Thyroid gland (tissue), 4 donors: Measurements from ENCODE around the gene DNM2. TPM values are rescaled to one million over a fixed set of nuclear protein-coding genes. Genes with fewer than 3 reads are reported as not detected.
"Not testable (repeated sequence)": the region's sequence is repeated elsewhere in the genome, so short reads cannot be mapped to it uniquely, and the experiment has no call there.

ENCODE experiments used
- DNase-seq, 2 donors: peaks; one replicate each; pipeline ENCODE4 v3.0.0-alpha.2; 2019
- H3K27ac ChIP-seq, 3 donors: fragments of 200-600 bp; sonication (generic); 1 replicate in 2 of 3; 2 replicates in 1 of 3; pipeline ENCODE4 v1.5.1; 2016 to 2019; ENCODE audit warnings: mild to moderate bottlenecking in 1 of 3, moderate library complexity in 1 of 3
- H3K27me3 ChIP-seq: fragments of 200-600 bp; sonication (generic); one replicate; pipeline ENCODE4 v1.5.1; 2019
- H3K36me3 ChIP-seq, 2 donors: fragments of 200-600 bp; sonication (generic); one replicate each; pipeline ENCODE4 v1.5.1; 2016 to 2019
- H3K4me1 ChIP-seq, 2 donors: fragments of 200-600 bp; sonication (generic); one replicate each; pipeline ENCODE4 v1.5.1; 2017 to 2019
- H3K4me3 ChIP-seq, 3 donors: fragments of 200-600 bp; sonication (generic); replicated peaks in 1 of 3; 1 replicate in 2 of 3; 2 replicates in 1 of 3; pipeline ENCODE4 v1.5.1; 2016; ENCODE audit warnings: mild to moderate bottlenecking in 1 of 3
- H3K9me3 ChIP-seq: fragments of 200-600 bp; sonication (generic); one replicate; pipeline ENCODE4 v1.5.1; 2017
- POLR2A ChIP-seq, 2 donors: fragments of 450-650 bp; IDR thresholded peaks; one replicate each; pipeline ENCODE4 v1.6.1; 2017; ENCODE audit warnings: antibody characterized with exemption in 2 of 2, mild to moderate bottlenecking in 2 of 2, moderate library complexity in 1 of 2
- WGBS, 2 donors: methylation state at CpG; one replicate each; pipeline ENCODE4 v1.1.5; 2017; 5-methylcytosine and 5-hydroxymethylcytosine counted together
- intact Hi-C: fragments of 100-400 bp; cut with DNase I; formaldehyde crosslinking; loops from one replicate; pipeline ENCODE4 v1.15.1; 2023
- total RNA-seq, 4 donors: library from RNA; depleted of rRNA; stranded (reverse); fragments of >200 nt; gene quantifications; one replicate each; pipeline ENCODE4 v1.2.3, GENCODE V29; 2016
- TF ChIP-seq, protein P1 (sequence below), 6 experiments: fragments of 200-600 bp in 3 of 6; fragments of 450-650 bp in 3 of 6; sonication (generic) in 3 of 6; IDR thresholded peaks; one replicate each; pipeline ENCODE4 v1.5.1; 2016 to 2019; ENCODE audit warnings: antibody characterized with exemption in 6 of 6, mild to moderate bottlenecking in 2 of 6, inconsistent platforms in 1 of 6, moderate library complexity in 1 of 6

DNM2 gene
- total RNA-seq, 4 donors from 2014 or later: 95.1 to 155 (median 120) TPM

DNA sequence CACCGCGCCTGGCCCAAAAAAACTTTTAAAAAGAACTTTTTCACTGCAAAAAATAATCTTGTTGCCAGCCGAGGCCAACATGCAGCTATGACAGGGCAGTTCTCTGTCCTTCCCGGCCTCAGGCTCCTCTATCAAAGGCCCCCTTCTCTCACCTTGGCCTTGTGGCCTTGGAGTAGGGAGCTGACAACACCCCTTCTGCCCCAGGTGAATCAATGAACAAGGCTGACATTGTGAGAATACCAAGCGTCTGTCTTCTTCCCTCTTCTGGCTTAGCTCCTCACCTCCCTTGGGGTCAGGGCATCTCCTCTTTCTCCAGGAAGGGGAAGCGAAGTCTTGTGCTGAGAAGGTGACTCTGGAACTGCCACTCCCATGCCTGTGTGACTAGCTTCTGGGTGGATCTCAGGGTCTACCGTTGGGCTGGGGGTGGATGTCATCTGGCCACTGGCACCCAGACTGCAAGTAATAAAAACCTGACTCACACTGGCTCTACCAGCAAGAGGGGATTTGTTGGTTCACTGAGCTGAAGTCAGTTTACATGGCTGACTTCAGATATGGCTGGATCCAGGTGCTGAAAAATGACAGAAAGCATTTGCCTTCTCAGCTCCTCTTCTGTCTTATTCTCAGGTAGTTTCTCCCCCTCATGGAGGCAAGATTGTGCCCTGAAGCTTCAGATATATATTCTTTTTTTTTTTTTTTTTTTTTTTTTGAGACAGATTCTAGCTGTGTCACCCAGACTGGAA is 136.6 kb downstream of the DNM2 start:
- WGBS, 2 donors: 77 to 80% methylated on average over 7 of the region's 7 CpGs

DNA sequence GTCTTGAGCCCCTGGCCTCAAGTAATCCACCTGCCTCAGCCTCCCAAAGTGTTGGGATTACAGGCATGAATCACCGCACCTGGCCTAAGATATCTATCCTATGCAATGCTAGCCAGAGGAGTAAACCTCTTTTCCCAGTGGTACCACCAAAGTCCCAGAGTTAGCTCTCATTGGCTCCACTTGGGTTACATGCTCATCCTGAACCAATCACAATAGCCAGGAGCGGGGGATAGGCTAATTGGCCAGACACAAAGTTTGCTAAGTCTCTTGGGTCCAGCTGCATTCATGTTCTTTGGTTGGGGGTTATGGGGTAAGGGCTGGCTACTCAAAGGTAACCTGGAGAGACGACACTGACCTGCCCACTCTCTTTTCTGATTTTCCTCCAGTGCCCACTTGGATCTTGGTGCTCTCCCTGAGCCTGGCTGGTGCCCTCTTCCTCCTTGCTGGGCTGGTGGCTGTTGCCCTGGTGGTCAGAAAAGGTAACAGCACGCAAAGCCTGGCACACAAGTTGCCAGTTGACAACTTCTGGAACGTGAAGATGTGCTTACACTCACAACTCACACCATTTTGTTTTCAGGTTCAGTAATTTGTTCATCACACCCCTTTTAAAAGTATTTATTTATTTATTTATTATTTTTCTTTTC is 138.1 kb downstream of the DNM2 start:
- Histone ChIP-seq H3K4me3 (no peak overlapping the region), H3K36me3 (no peaks in the 10 kb centered on the region), H3K9me3 (no peaks in the 10 kb centered on the region), H3K27me3 (no peaks in the 10 kb centered on the region), H3K4me1 (no peaks in the 10 kb centered on the region), H3K27ac (no peak overlapping the region)
- WGBS, 2 donors: 69 to 82% methylated on average over 5 of the region's 5 CpGs
- TF ChIP-seq, protein P1, sequence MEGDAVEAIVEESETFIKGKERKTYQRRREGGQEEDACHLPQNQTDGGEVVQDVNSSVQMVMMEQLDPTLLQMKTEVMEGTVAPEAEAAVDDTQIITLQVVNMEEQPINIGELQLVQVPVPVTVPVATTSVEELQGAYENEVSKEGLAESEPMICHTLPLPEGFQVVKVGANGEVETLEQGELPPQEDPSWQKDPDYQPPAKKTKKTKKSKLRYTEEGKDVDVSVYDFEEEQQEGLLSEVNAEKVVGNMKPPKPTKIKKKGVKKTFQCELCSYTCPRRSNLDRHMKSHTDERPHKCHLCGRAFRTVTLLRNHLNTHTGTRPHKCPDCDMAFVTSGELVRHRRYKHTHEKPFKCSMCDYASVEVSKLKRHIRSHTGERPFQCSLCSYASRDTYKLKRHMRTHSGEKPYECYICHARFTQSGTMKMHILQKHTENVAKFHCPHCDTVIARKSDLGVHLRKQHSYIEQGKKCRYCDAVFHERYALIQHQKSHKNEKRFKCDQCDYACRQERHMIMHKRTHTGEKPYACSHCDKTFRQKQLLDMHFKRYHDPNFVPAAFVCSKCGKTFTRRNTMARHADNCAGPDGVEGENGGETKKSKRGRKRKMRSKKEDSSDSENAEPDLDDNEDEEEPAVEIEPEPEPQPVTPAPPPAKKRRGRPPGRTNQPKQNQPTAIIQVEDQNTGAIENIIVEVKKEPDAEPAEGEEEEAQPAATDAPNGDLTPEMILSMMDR (IDR thresholded peaks at IDR 0.05): peak in 5 of 6 experiments; percentile 15 to 54 (median 25)
- TF ChIP-seq POLR2A (IDR thresholded peaks at IDR 0.05): no peak
- intact Hi-C loops: no loop called here
- DNase-seq: no peak

More for the DNA sequence above, 136.6 kb downstream of the DNM2 start:
- Histone ChIP-seq H3K4me1 (no peaks in the 10 kb centered on the region), H3K27ac (no peak overlapping the region), H3K9me3 (no peaks in the 10 kb centered on the region), H3K27me3 (no peaks in the 10 kb centered on the region), H3K36me3 (no peaks in the 10 kb centered on the region), H3K4me3 (no peak overlapping the region)
- no peak for DNase-seq
- TF ChIP-seq, protein P1 (IDR thresholded peaks at IDR 0.05): no peak
- intact Hi-C loops: no loop called here

DNA sequence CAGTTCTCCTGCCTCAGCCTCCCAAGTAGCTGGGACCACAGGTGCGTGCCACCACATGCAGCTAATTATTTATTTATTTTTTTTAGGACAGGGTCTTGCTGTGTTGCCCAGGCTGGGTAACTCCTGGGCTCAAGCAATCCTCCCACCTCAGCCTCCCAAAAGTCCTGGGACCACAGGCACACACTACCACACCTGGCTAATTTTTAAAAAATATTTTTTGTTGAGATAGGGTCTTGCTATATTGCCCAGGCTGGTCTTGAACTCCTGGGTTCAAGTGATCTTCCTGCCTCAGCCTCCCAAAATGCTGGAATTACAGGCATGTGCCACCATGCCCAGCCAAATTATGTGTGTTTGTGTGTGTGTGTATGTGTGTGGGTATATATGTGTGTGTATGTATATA is 139.0 kb downstream of the DNM2 start:
- DNase-seq, intact Hi-C loops, H3K4me1 ChIP-seq, H3K27ac ChIP-seq, H3K9me3 ChIP-seq, H3K27me3 ChIP-seq, H3K36me3 ChIP-seq, H3K4me3 ChIP-seq: not testable (repeated sequence)
- WGBS, 2 donors: 92 to 94% methylated on average over 1 of the region's 1 CpG

DNA sequence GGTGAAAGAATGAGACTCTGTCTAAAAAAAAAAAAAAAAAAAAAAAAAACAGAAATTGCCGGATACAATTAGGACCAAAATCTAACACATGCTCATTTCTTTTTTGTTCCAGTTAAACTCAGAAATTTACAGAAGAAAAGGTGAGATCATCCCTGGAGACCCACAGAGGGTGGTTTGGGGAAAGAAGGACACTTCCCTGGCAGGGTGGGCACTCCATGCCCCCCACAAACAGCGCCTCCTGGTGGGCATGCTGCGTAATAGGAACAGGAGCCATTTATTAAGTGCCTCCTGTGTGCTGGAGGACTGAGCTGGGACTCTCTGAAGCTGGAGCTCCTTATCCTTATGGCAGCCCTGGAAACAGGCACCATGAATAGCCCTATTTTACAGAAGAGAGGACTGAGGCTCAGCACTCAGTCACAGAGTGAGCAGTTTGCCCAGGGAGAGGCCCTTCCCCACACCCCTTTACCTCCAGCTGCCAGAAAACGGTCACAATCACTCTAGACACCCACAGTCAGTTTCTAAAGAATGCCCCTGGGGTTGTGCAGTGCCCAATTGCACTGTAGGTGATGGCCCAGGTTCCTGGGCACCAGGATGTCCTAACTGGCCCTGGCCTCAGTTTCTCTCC is 140.4 kb downstream of the DNM2 start:
- DNase-seq: no peak
- intact Hi-C loops: no loop called here
- no peak for TF ChIP-seq POLR2A (IDR thresholded peaks at IDR 0.05)
- TF ChIP-seq, protein P1 (IDR thresholded peaks at IDR 0.05): peak in 3 of 6 experiments; percentile 8 to 21 (median 14)

DNA sequence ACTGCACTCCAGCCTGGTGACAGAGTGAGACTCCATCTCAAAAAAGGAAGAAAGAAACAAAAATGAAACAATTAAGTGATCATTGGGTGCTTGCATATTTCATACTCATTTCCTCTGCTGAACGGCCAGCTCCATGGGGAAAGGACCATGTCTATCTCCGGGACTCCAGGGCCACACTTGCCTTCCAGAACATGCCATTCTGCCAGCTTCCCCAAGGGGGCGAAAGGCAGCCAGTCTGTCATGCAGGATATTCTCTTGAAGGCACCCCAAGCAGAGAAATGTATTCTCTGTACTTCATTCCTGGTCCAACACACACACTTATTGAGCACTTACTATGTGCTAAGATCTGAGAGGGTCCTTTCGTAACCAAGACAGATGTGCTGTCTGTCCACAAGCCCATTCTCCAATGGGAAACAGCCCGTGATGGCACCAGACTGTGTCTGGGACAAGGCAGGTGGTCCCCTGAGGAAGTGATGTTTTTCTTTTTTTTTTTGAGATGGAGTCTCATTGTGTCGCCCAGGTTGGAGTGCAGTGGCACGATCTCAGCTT is 143.3 kb downstream of the DNM2 start:
- Histone ChIP-seq H3K9me3 (no peaks in the 10 kb centered on the region), H3K36me3 (no peaks in the 10 kb centered on the region), H3K4me1 (peaks cover 0 to 20% of the 10 kb centered on the region in 2 donors), H3K27me3 (no peaks in the 10 kb centered on the region), H3K27ac (no peak overlapping the region), H3K4me3 (no peak overlapping the region)
- TF ChIP-seq, protein P1 (IDR thresholded peaks at IDR 0.05): peak in 3 of 6 experiments; percentile 7 to 37 (median 10)
- TF ChIP-seq POLR2A (IDR thresholded peaks at IDR 0.05): no peak
- intact Hi-C loops: loop anchor here (5.0 kb wide), 2 partner anchors 94 to 144 kb away; partner anchors contain the start of gene DNM2
- 70 to 75% methylated on average over 7 of the region's 7 CpGs for WGBS, 2 donors
- DNase-seq: peak in 1 of 2 donors; percentile 19

More for the DNA sequence above, 140.4 kb downstream of the DNM2 start:
- H3K36me3 ChIP-seq: no peaks in the 10 kb centered on the region
- H3K4me3 ChIP-seq: no peak overlapping the region
- 40 to 49% methylated on average over 4 of the region's 4 CpGs for WGBS, 2 donors
- H3K27ac ChIP-seq: no peak overlapping the region
- H3K27me3 ChIP-seq: no peaks in the 10 kb centered on the region
- no peaks in the 10 kb centered on the region for H3K9me3 ChIP-seq
- H3K4me1 ChIP-seq: peaks cover 0 to 7% of the 10 kb centered on the region in 2 donors
